GM19240 (cell line): Measurements from ENCODE around the gene CNTNAP2.

ENCODE experiments used
- DNase-seq: peaks from one replicate; pipeline ENCODE4 v3.0.0; 2011; ENCODE audit warnings: low spot score; ENCODE audit not compliant: insufficient read length

The CNTNAP2 gene

DNA sequence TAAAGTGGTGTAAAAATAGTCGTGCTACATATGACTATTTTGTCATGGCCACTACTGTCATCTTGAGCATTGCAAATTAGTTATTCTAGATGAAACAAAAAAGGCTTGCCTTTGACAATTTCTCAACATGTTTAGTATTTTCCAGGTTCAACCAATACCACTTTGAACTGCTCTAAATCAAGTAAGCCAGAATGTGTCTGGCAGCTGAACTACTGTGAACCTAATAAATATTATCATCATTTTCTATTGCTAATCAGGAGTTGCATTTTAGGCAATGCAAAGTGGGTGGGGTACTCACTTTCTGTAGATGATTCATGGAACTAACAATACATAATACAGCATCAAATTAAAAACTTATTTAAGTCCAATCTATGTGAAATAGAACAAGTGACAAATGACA, 877.2 kb downstream of the CNTNAP2 start:
- DNase-seq: no peak

DNA sequence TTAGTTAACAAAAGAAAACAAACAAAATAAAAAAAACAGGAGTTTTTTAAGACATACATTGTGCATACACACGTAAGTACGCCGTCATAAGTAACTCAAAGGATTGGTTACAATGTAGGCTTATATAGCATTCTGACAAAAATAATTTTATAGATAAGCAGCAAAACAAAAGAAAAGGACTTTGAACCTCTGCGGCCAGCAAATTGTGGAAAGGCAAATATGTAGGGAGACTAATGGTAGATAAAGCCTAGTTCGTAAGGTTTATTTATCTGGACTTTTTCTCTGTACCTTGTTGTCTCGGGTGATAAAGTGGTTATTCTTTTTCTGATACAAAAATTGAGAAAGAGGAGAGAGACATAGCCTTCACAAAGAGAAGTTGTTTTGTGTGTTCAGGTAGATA, 891.9 kb downstream of the CNTNAP2 start:
- no peak for DNase-seq

- DNase-seq: no peak
Observed at GRCh38 chr7:147012666-147013065, 896.1 kb downstream of the CNTNAP2 start.

DNA sequence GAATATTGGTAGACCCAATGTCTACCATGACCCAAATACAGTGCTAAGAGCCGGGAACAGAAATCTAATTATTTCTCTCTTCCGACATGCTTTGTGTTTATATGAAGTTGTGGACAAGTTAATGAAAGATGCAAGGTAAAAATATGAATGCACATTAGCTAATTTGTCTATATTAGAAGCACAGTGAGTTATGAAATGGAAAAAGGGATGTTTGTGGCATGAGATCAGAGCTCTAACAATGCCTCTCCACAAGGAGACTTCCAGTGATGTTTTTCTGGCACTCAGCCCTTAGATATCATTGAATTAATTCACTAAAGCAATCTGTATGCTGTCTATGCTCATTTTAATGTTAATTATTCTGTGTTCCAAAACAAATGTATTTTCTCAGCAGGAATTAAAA, 897.2 kb downstream of the CNTNAP2 start:
- DNase-seq: no peak

DNA sequence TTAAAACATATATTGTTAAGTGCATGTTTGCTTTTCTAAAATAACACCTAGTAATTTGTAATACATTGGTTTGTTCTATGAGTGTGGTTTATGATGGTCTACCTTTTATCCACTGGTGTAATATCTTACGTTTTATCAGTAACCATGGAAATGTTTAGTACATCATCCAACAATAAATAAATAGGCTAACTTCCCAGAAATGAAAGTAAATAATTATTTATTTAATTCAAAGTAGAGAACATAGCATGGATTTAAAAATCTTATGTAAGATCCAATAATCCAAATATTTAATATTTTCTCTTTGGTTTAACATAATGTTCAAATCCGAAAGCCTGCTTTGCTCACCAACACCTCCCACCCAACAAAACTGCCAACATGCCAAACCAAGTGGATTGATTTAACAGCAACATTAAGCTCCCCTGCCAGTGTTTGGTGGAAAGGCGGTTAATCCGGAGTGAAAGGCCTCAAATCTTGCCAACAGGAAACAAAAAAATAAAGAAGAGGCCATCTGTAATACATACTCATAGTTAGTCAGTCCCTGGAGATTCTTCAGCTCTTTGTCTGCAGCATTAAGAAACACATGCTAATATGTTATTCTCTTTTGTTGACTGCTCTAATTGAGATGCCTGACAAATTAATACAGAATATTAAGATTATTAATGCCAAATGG, 897.8 kb downstream of the CNTNAP2 start:
- DNase-seq: no peak

GRCh38 chr7:147015999-147016398, 899.4 kb downstream of the CNTNAP2 start:
- no peak for DNase-seq

DNA sequence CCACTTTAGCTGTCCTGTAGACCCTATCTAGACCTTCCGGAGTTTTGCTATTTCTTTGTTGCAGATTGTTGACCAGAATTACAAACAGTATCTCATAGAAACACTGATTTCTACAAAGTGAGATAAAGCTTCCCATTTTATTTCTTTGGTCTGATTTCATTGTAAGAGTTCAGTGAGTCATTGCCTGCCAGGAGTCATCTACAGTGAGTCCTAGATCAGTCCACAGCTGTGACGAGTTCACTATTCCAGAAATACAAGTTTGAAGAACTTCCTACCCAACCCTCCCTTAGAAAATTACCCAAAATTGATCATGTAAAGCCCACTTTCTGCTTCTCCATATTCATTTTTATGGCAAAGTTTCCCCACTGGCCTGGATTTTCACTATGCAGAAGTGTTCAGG, 905.5 kb downstream of the CNTNAP2 start:
- DNase-seq: no peak

- DNase-seq: no peak
Observed at GRCh38 chr7:147023440-147023839, 906.8 kb downstream of the CNTNAP2 start.

GRCh38 chr7:147029953-147030352, 913.4 kb downstream of the CNTNAP2 start:
- DNase-seq: no peak

DNA sequence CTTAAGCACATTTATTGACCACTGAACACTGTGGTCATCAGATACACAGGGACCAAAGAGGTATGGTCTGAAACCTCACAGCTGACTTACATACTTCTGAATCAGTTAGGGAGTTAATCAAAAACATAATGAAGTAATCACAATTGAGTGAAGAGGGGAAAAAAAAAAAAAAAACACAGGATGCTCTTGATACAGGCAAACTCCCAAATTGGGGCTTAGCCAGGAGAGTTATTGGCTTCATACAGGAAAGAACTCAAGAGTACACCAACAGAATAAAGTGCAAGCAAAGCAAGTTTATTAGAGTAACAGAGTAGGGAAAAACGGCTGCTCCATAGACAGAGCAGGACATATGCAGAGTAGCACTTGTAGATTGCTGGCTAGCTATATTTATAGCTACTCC, 917.0 kb downstream of the CNTNAP2 start:
- no peak for DNase-seq

GRCh38 chr7:147041438-147041837, 924.8 kb downstream of the CNTNAP2 start:
- DNase-seq: no peak

DNA sequence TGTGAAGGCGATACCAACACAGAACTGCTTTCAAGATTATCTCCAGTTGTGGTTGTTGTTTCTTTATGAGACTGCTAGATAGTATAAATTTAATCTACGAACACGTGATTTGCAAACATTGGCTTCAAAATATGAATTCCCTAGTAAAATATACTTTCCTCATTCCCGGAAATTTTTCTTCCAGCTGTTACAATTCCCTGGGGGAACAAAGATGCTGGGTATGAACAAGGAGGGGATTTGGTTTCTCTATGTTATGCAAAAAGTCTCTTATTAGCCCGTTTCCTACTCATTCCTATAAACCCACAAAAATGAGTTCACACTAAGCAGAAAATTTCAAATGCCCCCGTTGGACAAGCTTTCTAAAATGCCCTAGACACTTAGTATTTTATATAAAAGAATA, 928.3 kb downstream of the CNTNAP2 start:
- no peak for DNase-seq

DNA sequence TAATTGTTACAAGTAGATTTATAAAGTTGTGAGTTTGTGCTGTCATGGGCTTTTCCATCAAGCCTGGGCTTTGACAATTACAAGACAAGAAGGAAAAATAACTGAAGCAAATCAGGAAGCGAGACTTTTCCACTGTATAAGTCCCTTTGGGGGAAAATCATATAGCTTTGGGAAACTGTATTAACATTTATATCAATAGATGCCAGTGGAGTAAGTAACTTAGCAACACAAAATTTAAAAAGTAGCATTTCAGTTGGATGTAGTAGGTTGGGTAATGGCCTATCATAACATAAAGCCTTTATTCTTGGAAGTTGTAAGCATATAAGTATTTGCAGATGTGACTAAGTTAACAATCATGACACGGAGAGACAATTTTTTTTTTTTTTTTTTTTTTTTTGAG, 931.1 kb downstream of the CNTNAP2 start:
- DNase-seq: no peak

DNA sequence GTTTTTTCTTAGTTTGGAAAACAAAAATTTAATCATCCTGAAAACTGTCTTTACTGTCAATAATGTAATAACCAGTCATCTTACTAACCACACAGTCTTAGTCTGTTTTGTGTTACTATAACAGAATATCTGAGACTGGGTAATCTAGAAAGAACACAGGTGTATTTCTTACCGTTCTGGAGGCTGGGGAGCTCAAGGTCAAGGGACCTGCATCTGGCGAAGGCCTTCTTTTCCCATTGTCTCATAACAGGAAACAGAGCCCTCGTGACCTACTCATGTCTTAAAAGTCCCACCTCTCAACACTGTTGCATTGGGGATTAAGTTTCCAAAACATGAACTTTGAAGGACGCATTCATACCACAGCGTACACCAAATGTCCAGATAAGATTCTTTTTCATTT, 932.3 kb downstream of the CNTNAP2 start:
- DNase-seq: no peak

GRCh38 chr7:147052818-147053217, 936.2 kb downstream of the CNTNAP2 start:
- no peak for DNase-seq

DNA sequence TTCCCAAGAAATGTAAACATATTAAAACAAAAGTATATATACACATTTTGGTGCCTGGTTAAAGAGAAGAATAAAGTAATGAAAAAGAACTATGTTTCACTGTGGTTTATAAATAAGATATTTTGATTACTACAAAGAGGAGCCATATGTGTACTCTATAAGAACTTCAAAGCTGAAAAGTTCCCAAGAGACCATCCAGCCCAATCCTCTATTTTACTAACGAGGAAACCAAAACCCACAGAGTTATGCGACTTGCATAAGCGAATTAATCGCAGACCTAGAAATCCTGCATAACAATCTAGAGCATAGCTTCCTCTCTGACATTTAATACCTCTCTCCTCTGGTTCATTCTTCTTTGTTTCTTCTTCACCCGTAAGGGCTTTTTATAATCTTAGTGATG, 937.1 kb downstream of the CNTNAP2 start:
- no peak for DNase-seq

DNA sequence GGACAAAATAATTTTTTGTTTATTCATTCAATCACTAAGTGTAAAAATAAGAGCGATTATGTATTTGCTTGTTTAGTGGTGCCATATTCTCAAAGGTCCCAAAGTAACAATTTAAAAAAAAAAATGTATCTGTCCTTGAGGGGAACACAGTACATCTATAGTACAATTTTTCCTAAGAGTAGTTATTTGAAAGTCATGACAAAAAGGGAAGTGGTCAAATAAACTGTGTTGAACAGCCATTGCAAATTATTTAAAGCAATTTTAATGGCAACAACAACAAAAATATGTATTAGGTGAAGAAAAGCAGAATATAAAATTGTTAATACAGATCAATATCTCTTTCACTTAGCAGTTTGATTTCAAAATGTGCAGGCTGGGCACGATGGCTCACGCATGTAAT, 943.5 kb downstream of the CNTNAP2 start:
- no peak for DNase-seq

- DNase-seq: no peak
Observed at GRCh38 chr7:147062897-147063296, 946.3 kb downstream of the CNTNAP2 start.

DNA sequence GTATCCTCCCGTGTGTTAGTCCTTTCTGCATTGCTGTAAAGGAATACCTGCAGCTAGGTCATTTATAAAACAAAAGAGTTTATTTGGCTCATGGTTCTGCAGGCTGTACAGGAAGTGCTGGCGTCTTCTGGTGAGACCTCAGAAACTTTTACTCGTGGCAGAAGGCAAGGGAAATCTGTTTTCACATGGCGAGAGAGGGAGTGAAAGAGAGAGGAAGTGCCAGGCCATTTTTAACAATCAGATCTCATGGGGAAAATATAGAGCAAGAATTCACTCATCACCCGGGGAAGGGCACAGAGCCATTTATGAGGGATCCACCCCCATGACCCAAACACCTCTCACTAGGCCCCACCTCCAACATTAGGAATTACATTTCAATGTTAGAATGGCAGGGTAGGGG, 952.2 kb downstream of the CNTNAP2 start:
- DNase-seq: no peak

DNA sequence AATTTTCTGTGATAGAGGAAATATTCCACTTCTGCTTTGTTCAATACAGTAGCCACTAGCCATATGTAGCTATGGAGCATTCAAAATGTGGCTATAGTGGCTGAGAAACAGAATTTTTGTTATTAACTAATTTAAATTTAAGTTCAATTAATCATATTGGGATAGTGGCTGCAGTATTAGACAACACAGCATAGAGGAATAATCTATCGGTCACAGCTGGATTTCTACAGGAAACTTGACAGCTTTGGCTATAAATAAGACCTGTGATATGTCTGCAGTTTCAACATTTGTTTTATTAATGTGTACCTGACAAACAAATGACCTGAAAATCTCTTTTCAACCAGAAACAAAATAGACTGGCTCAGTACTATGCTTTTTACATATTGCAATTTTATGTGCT, 953.2 kb downstream of the CNTNAP2 start:
- DNase-seq: no peak

DNA sequence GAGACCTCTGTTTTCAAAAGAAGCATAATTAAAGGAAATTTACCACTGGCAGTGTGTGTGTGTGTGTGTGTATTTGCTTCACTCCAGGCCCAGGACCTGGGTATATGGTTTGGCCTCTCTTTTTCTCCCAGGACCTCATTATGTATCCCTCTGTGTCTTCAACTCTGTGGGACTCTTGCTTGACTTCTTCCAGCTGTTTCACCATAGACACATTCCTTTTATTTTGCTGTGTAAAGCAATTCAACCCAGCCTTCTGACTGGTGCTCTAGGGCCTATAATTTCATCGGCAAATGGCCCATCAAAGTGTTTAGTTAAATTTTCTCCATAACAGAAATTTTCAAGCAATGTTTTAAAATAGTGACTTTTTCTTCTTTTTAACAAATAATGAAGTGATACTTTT, 954.3 kb downstream of the CNTNAP2 start:
- no peak for DNase-seq

DNA sequence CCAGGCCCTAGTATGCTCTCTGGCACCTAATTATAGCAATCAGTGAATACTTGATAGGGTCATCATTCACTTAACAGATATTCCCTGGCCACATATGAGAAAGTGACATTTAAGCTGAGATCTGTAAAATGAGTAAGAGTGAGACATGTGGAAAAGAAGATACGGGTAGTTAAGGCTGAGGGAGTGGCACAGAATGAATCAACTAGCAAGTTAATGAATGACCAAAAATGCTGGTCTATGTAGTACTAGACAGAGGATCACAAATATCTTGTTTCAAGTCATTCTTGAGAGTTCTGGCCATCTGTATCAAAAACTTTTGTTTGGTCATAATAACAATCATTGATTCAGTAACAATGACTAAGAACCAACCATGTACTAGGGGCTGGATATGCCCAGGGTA, 954.9 kb downstream of the CNTNAP2 start:
- DNase-seq: no peak

DNA sequence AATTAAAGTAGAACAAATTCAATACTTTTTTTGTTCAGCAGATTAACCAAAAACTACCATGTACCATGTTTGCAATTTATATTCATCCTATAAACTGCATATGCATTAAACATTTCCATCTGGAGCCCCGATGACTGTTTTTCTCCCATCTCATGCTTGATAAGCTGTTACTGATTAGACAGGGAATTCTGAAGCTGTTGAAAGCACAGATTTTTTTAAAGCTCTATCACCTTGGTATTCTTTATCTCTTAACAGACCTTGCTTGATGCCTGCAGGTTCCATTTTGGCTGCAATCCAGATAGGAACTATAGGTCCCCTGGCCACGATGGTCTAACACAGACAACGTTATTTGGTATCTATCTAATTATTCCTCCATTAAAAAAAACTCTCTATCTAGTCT, 961.7 kb downstream of the CNTNAP2 start:
- no peak for DNase-seq

GRCh38 chr7:147079083-147079482, 962.5 kb downstream of the CNTNAP2 start:
- DNase-seq: no peak
